Cerebellar nuclear complex (tissue), 1 donor: Measurements from ENCODE around the gene LCP2.

Source experiments
- DNase-seq, 2 experiments: peaks; one replicate each; lab custom pipeline; 2025; lab: John Stamatoyannopoulos, UW

LCP2 gene

GRCh38 chr5:170297589-170298462 is at the start of gene LCP2:
Gene LCP2, minus strand, starts transcription at chr5:170297777. Its CDS starts 166 bp downstream, at chr5:170297611.
- DNase-seq = no peak

- DNase-seq = no peak
Observed at GRCh38 chr5:170347022-170347567, 49.5 kb upstream of the LCP2 start.

- no peak for DNase-seq
Observed at GRCh38 chr5:170345971-170346370, 48.4 kb upstream of the LCP2 start.

- no peak for DNase-seq
Observed at GRCh38 chr5:170343177-170343576, 45.6 kb upstream of the LCP2 start.

GRCh38 chr5:170342153-170342725 is 44.7 kb upstream of the LCP2 start:
- DNase-seq = no peak

- no peak for DNase-seq
Observed at GRCh38 chr5:170341545-170341944, 44.0 kb upstream of the LCP2 start.

- DNase-seq = no peak
Observed at GRCh38 chr5:170339780-170340167, 42.2 kb upstream of the LCP2 start.

- no peak for DNase-seq
Observed at GRCh38 chr5:170338933-170339779, 41.6 kb upstream of the LCP2 start.

GRCh38 chr5:170338291-170338690 is 40.7 kb upstream of the LCP2 start:
- DNase-seq = no peak

GRCh38 chr5:170337045-170337733 is 39.6 kb upstream of the LCP2 start:
- DNase-seq = no peak

- no peak for DNase-seq
Observed at GRCh38 chr5:170336065-170336464, 38.5 kb upstream of the LCP2 start.

- no peak for DNase-seq
Observed at GRCh38 chr5:170334626-170335025, 37.0 kb upstream of the LCP2 start.

GRCh38 chr5:170333161-170333910 is 35.8 kb upstream of the LCP2 start:
- DNase-seq = no peak

- no peak for DNase-seq
Observed at GRCh38 chr5:170332058-170332457, 34.5 kb upstream of the LCP2 start.

- DNase-seq = no peak
Observed at GRCh38 chr5:170330568-170331054, 33.0 kb upstream of the LCP2 start.

- DNase-seq = no peak
Observed at GRCh38 chr5:170329524-170329923, 31.9 kb upstream of the LCP2 start.

GRCh38 chr5:170327829-170328228 is 30.3 kb upstream of the LCP2 start:
- no peak for DNase-seq

GRCh38 chr5:170327168-170327567 is 29.6 kb upstream of the LCP2 start:
- no peak for DNase-seq

GRCh38 chr5:170319301-170319700 is 21.7 kb upstream of the LCP2 start:
- no peak for DNase-seq

GRCh38 chr5:170317499-170317898 is 19.9 kb upstream of the LCP2 start:
- DNase-seq = no peak

- no peak for DNase-seq
Observed at GRCh38 chr5:170316937-170317336, 19.4 kb upstream of the LCP2 start.
